NCI-H1105 (cell line): ENCODE results near the gene SPINK1.
A peak's percentile ranks its signal among the peaks of the same experiment; 100 is the strongest.
"Not testable (repeated sequence)": the region's sequence is repeated elsewhere in the genome, so short reads cannot be mapped to it uniquely, and the experiment has no call there.

Source experiments
- DNase-seq: peaks from one replicate; lab custom pipeline; 2025; lab: John Stamatoyannopoulos, UW

Gene SPINK1

DNA sequence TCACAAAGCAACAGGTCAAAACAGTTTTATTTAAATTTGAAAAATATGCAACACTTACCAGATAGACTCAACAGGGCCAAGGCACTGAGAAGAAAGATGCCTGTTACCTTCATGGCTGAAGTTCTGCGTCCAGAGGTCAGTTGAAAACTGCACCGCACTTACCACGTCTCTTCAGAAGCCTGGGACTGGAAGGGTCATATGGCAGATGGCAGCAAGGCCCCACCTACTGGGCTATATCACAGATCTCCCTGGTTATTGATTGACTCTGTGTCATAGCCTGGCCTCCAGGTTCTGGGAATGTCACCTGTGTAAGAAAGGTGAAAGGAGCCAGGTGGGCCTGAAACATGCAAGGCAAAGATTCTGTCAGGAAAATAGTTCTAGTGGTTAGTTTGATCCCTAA, at the start of gene SPINK1:
SPINK1 (minus strand) TSS at position 207 of the 400 bp plus-strand sequence; CDS start at position 113, 94 bp downstream.
- no peak for DNase-seq

DNA sequence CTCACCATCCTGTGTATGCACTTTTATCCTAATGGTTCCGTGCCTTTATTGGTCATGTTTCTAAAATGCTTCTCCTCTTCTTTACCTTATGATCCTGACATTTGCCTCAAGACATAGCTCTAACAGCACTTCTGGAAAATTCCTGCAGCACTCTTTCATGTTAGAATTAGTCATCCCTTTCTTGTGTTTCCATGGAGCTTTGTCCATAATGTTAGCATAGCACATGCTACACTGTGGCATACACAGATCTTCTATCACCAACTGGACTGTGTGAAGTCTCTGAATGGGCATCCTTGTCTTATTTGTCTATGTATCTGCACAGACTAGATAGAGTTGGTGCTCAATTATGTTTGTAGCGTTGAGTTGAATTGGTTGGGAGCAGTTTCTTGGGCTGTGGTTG, 49.0 kb upstream of the SPINK1 start:
- DNase-seq = no peak

DNA sequence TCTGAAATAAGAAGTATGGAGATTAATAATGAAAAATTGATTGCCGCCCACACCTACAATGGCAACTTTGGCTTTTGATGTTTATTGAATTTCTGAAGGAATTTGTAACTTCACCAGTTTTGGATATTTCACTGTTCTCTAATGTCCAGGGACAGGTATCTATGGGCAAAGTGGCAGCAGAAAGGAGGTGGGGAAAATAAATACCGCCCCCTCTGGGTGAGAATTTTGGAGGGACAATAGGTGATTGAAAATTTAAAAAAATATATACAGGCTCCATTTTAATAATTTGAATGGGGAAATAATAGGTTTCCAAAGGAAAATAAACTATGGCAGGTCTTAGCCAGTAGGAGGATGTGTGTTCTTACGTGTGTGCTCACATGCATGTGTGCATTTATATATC, 48.3 kb upstream of the SPINK1 start:
- no peak for DNase-seq

DNA sequence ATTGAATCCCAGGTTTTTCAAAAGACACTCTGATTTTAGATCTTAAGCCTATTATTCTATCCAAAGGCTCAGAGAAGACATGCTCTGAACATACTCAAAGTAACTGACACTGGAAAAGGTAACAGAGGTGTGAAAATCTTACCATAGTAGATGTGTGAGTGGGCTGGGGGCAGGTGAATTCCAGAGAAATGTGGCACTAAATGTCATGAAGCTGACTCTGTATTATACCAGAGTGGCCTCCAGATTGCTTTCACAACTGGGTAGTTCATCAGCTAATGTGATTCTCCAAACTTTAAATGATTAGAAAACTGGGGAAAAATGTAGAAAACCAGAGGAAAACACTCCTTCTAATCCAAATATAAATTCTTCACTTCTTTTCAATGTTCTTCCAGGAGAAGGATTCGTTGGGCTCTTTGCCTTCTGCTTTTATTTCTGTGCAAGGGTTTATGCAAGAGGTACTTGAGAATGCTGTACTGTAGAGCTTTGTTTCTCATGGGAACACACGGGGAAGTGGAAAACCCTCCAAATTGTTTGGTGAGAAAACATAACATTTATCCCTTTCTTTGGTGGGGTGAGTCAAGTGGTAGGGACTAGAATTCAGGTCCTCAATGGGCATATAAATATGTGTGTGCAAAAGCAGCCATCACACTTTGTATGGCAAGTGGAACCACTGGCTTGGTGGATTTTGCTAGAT, 46.7 kb upstream of the SPINK1 start, which contains the start of gene SCGB3A2:
SCGB3A2 (plus strand) TSS at position 646 of the 694 bp plus-strand sequence. CDS start 93 bp downstream, outside the sequence.
- no peak for DNase-seq

DNA sequence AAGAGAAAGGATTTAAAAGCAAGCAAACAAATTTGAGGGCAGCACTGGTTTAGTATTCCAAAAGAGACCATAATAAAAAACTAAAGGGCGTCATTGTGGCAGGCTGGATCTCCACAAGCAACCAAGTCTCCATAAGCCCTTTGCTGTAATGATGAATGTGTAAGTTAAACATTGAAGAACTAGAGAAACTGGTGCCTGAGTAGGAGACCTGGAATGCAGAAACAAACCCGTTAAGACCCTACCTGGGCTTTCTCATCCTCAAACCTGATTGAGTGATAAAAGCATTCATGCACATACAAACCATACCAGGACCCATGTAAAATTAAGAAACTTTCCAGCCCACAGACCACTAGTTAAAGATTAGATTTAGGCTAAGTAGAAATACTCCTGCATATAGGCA, 45.2 kb upstream of the SPINK1 start:
- no peak for DNase-seq

- no peak for DNase-seq
These were observed 44.7 kb upstream of the SPINK1 start for GRCh38 chr5:147876141-147876540.

DNA sequence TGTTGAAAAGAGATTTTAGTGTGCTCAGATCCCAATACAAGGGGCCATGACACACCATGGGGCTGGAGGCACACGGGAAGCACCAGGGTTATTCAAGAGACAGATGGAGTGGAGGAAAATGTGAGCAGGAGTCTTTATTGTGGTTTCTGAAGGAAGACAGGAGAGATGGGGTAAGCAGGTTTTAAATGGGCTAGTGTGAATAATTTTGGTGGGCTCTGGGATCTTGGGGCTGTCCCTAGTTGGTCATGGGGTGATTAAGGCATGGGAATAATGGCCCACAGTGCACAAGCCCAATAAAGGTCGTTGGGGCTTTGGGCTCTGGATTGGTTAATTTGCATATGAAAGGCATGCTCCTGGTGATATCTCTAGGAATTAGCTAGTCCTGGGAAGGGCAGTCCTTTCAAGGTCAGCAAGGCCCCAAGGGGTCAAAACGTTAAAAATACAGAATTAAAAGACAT, 43.5 kb upstream of the SPINK1 start:
- DNase-seq = no peak

DNA sequence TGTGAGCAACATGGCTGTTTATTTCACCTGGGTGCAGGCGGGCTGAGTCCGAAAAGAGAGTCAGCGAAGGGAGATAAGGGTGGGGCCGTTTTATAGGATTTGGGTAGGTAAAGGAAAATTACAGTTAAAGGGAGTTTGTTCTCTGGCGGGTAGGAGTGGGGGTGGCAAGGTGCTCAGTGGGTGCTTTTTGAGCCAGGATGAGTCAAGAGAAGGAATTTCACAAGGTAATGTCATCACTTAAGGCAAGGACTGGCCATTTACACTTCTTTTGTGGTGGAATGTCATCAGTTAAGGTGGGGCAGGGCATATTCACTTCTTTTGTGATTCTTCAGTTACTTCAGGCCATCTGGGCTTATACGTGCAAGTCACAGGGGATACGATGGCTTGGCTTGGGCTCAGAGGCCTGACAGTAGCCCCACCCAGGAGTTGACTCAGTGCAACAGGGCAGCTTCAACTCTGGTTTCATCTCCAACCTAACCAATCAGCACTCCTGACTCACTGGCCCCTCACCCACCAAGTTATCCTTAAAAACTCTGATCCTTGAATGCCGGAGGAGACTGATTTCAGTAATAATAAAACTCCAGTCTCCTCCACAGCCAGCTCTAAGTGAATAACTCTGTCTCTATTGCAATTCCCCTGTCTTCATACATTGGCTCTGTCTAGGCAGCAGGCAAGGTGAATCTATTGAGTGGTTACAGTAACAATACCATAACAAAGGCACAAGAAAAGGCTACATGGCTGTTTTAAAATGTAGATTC, 42.8 kb upstream of the SPINK1 start:
- DNase-seq = not testable (repeated sequence)

- not testable (repeated sequence) for DNase-seq
These were observed 41.4 kb upstream of the SPINK1 start for GRCh38 chr5:147872744-147873435.

GRCh38 chr5:147871980-147872549, 40.6 kb upstream of the SPINK1 start:
- not testable (repeated sequence) for DNase-seq

DNA sequence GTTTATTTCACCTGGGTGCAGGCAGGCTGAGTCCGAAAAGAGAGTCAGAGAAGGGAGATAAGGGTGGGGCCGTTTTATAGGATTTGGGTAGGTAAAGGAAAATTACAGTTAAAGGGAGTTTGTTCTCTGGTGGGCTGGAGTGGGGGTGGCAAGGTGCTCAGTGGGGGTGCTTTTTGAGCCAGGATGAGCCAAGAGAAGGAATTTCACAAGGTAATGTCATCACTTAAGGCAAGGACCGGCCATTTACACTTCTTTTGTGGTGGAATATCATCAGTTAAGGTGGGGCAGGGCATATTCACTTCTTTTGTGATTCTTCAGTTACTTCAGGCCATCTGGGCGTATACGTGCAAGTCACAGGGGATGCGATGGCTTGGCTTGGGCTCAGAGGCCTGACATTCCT, 38.4 kb upstream of the SPINK1 start:
- not testable (repeated sequence) for DNase-seq

DNA sequence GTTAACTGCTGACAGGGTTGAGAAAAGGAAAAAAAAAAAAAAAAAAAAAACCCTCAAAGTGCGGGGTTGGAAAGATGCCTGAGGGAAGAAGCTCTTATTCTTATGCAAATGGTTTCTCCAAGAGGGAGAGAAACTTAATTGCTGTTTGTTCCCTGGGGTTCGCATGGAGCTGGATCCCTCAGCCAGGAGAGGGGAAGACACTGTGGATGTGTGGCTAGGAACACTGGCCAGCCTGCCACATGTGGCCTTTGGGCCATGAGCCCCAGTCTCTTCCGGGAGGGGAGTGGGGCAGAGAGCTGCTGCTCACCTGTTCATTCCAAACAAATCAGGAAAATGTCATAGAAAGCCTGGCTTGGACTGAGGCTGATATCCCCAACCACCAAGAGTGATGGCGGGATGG, 37.6 kb upstream of the SPINK1 start:
- DNase-seq = no peak

DNA sequence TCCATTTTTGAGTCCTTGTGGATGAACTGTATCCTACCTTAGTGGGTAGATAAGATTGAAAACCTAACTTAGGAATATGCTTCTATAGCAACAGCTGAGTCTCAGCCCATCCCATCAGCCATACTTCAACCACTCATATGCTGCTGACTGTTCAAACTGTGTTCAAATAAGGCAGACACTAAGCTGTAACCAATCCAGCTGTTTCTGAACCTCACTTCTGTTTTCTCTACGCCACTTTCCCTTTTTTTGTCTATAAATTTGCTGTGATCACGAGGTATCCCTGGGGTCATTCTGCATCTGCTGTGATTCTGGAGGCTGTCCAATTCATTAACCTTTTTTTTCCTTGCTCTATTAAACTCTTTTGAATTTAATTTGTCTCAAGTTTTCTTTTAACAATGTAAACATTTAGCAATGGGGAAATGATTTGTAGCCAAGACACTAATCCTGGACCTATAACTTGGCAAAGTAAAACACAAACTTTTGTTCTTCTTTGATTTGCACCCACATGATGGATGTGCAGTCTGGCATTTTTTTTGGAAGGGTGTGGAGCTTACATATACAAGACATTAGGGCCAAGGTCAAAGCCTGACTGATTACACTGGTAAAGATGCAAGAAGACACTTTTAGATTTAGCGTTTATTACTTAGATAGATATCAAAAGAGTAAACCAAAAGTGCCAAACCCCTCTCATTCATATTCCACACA, 32.1 kb upstream of the SPINK1 start:
- DNase-seq = peak; percentile 6

DNA sequence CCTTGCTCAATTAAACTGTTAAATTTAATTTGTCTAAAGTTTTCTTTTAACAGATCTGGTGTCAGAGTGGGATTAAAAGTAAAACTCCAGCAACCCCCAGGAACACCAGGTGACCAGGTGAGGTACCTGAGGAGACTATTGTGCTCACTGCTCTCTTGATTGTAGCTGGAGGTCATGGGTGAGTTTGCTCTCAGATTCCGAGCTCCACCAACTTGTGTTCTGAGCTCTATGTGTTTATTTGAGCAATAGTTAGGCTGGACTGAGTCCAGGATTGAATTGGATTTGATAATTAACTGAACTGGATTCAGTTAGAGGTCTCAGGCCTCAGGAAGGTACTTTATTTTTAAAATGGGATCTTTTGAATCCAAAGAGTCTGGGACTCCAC, 29.2 kb upstream of the SPINK1 start:
- peak; percentile 9 for DNase-seq

DNA sequence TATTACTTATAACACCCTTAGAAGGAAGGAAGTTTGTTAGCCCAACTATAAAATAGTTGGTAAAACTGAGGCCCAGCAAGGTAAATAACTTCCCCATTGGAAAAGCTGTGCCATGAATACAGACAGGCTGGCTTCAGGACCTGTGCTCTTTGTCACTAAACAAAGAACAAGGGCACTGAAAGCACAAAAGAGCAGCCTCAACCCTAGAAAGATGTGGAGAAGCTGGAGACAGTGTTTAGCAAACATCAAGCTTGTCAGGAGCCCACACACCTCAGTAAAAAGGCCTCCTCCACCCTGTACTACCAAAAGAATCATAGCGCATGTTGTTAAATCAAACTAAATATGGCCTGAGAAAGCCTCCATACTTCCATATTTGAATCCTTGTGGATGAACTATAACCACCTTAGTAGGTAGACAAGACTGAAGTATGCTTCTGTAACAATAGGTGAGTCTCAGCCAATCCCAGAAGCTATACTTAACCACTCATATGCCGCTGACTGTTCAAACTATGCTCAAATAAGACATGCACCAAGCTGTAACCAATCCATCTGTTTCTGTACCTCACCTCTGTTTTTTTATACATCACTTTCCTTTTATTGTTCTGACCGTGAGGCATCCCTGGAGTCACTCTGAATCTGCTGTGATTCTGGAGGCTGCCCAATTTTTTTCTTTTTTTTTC, 28.6 kb upstream of the SPINK1 start:
- DNase-seq = no peak

GRCh38 chr5:147858565-147858964, 27.1 kb upstream of the SPINK1 start:
- DNase-seq = no peak

DNA sequence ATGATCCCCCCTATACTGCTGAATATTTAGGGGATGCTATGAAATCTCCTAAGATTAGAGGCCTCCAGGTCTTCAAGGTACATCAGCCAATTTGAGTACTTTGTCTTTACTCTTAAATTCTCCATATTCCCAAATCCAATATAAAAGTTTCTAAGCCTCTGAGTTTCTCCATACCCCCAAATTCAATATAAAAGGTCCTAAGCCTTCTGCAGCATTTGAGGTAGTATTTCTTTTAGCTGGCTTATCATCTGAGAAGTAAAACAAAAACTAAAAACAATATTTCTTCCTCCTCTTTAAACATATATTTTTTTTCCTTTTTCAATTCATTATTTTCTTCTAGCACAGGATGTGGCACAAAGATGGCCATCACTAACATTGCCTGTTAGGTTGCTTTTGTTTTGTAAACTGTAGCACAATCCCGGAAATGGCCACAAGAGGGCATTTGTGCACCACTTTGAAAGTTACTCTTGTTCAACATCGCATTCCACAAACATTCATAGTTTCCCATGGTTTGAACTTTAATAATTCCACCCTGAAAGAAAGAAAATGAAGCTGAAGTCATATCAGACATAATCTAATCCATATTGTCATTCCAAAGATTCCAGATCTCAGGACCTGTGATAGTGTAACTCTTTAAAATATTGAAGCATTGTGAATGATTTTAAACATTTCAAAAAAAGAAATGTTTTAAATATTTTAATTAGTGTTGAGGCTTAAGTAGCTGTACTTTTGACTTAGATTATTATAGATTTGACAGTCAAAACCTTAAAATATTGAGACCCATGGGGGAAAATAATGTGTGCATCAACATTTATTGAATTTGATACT, 26.0 kb upstream of the SPINK1 start:
- peak; percentile 14 for DNase-seq

DNA sequence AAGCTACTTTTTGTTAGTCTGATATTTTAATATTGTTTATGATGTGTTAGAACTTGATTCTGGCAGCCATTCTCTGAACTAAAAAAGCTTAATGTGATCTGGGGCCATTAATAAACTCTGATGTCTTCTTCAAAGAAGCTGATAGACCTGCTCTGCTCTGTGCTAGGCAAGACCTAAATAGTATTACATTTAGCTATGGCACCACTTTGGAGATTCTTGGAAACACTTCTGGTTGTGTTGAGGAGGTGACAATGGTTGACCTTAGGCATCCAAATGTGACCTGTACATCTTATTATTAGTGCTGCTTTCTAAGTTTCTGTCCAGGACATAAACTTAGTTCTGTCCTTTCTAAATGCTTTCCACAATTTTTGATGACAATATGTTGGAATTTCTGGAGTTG, 25.3 kb upstream of the SPINK1 start:
- no peak for DNase-seq

DNA sequence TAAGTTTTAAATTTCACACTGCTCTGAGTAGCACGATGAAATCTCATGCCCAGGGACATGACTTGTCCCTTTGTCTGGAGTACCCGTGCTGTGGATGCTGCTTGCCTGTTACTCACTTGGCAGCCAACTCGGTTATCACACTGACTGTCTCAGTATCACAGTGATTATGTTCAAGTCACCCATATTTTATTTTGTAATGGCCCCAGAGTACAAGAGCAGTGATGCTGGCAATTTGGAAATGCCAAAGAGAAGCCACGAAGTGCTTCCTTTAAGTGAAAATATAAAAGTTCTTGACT, 24.3 kb upstream of the SPINK1 start:
- DNase-seq = no peak
